ENCODE measurements around the gene IFT57. TPM values are rescaled to one million over a fixed set of nuclear protein-coding genes. Genes with fewer than 3 reads are reported as not detected.

IFT57 gene
- total RNA-seq, 1 experiment from 2014 or later = 17.6 TPM

DNA sequence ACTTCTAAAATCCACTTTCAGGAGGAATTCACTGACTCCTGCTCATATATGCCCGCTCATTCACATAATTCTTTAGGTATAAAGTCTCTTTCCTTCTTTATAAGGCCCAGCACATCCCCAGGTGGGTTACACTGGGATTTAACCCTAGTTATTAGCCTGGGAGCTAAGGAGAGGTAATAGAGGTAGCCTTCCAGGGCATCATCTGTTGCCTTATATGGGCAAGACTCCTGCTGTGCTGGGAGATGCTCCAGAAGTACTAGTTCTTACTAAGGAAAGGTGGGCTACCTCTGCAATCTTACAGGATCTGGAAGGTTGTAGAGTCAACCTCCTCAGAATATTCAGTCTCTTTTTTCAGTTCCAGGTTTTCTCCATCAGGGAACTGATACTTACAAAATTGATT, 13.1 kb upstream of the IFT57 start:
- no TSS peak for BruUV-seq (replicated peaks)
- peaks cover 18% of the 10 kb centered on the region for H3K4me1 ChIP-seq
- CTCF ChIA-PET = no interaction called here
- TF ChIP-seq, protein P1, sequence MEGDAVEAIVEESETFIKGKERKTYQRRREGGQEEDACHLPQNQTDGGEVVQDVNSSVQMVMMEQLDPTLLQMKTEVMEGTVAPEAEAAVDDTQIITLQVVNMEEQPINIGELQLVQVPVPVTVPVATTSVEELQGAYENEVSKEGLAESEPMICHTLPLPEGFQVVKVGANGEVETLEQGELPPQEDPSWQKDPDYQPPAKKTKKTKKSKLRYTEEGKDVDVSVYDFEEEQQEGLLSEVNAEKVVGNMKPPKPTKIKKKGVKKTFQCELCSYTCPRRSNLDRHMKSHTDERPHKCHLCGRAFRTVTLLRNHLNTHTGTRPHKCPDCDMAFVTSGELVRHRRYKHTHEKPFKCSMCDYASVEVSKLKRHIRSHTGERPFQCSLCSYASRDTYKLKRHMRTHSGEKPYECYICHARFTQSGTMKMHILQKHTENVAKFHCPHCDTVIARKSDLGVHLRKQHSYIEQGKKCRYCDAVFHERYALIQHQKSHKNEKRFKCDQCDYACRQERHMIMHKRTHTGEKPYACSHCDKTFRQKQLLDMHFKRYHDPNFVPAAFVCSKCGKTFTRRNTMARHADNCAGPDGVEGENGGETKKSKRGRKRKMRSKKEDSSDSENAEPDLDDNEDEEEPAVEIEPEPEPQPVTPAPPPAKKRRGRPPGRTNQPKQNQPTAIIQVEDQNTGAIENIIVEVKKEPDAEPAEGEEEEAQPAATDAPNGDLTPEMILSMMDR (IDR thresholded peaks at IDR 0.05; ENCODE audit: insufficient read depth in 1 of 2, low read depth in 1 of 2, low read length in 1 of 2, severe bottlenecking in 1 of 2, unreplicated experiment in 1 of 2) = no peak
- Mint-ChIP-seq H3K4me1 (ENCODE audit: low read depth, unreplicated experiment) (peaks cover 7% of the 10 kb centered on the region), H3K27ac (ENCODE audit: unreplicated experiment) (no peak overlapping the region), H3K4me3 (ENCODE audit: unreplicated experiment) (no peak overlapping the region), H3K9me3 (ENCODE audit: unreplicated experiment) (no peaks in the 10 kb centered on the region), H3K36me3 (ENCODE audit: insufficient read depth, unreplicated experiment) (no peaks in the 10 kb centered on the region), H3K27me3 (ENCODE audit: insufficient read depth, unreplicated experiment) (no peaks in the 10 kb centered on the region)
- H3K27me3 ChIP-seq (replicated peaks; ENCODE audit: control insufficient read depth, insufficient read depth, low read length) = no peaks in the 10 kb centered on the region
- no peak overlapping the region for H3K4me3 ChIP-seq (ENCODE audit: low read depth, low read length)
- DNase-seq = no peak
- no peaks in the 10 kb centered on the region for H3K9me3 ChIP-seq
- no peaks in the 10 kb centered on the region for H3K36me3 ChIP-seq (ENCODE audit: control insufficient read depth, insufficient read depth, low read length)
- POLR2A ChIA-PET = no interaction called here
- intact Hi-C loops (cut with micrococcal nuclease; ENCODE audit: unreplicated experiment) = no loop called here

DNA sequence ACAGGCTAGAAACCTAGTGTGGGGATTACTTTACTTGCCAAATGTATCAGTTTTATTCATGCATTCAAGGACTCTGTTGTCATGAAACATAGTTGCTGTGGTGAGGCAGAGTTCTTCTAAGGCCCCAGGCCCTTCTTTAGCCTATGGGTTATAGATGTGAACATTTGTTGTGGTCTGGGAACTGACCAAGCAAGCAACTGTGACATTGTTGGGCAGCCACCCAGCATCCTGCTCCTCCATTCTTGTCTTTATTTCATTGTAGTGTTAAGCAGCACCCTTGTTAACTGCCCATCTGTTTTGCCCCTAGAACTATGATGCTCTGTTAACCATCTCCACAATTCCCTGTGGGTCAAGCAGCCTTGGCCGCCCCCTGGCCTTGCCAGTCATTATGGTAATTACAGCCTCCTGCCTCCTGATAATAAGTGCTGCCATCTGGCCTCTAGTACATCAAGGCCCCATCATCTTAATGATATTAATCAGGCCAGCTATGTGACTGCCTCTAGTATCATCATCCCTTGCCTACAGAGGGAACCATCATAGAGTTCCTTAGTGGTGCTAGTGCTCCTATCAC, 12.2 kb upstream of the IFT57 start:
- H3K9me3 Mint-ChIP-seq (ENCODE audit: unreplicated experiment) = no peaks in the 10 kb centered on the region
- no peaks in the 10 kb centered on the region for H3K36me3 Mint-ChIP-seq (ENCODE audit: insufficient read depth, unreplicated experiment)

DNA sequence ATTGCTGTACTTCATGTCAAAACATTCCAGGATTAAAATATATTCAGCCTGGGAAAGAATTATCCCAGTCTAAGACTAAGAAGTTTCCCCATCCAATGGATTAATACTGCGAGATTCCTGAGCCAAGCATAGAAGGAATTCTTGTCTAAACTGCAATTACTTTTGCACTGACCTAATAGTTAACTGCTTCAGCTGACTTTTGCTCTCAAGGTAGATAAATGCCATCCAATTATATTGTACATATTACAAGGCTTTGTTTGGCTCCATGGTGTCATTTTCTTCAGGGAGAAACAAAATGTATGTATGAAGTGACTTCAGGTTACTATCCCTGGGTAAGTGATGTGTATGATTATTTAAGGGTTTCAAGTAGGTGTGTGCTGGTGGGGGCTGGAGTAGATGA, 6.1 kb upstream of the IFT57 start:
- no peak for DNase-seq
- Mint-ChIP-seq H3K27ac (ENCODE audit: unreplicated experiment) (no peak overlapping the region), H3K4me3 (ENCODE audit: unreplicated experiment) (no peak overlapping the region), H3K36me3 (ENCODE audit: insufficient read depth, unreplicated experiment) (no peaks in the 10 kb centered on the region), H3K27me3 (ENCODE audit: insufficient read depth, unreplicated experiment) (no peaks in the 10 kb centered on the region), H3K9me3 (ENCODE audit: unreplicated experiment) (no peaks in the 10 kb centered on the region), H3K4me1 (ENCODE audit: low read depth, unreplicated experiment) (peaks cover 9% of the 10 kb centered on the region)
- H3K9me3 ChIP-seq = no peaks in the 10 kb centered on the region
- H3K4me3 ChIP-seq (ENCODE audit: low read depth, low read length) = no peak overlapping the region
- POLR2A ChIA-PET = no interaction called here
- H3K36me3 ChIP-seq (ENCODE audit: control insufficient read depth, insufficient read depth, low read length) = no peaks in the 10 kb centered on the region
- TF ChIP-seq, protein P1 (IDR thresholded peaks at IDR 0.05; ENCODE audit: insufficient read depth in 1 of 2, low read depth in 1 of 2, low read length in 1 of 2, severe bottlenecking in 1 of 2, unreplicated experiment in 1 of 2) = no peak
- CTCF ChIA-PET = no interaction called here
- peaks cover 5% of the 10 kb centered on the region; the same call in 1 of the 2 replicates for H3K4me1 ChIP-seq
- BruUV-seq (replicated peaks) = no TSS peak
- intact Hi-C loops (cut with micrococcal nuclease; ENCODE audit: unreplicated experiment) = no loop called here
- H3K27me3 ChIP-seq (replicated peaks; ENCODE audit: control insufficient read depth, insufficient read depth, low read length) = no peaks in the 10 kb centered on the region

More for the DNA sequence above, 12.2 kb upstream of the IFT57 start:
- no peak overlapping the region for H3K4me3 Mint-ChIP-seq (ENCODE audit: unreplicated experiment)
- Histone ChIP-seq H3K36me3 (ENCODE audit: control insufficient read depth, insufficient read depth, low read length) (no peaks in the 10 kb centered on the region), H3K4me1 (peaks cover 10% of the 10 kb centered on the region), H3K27me3 (replicated peaks; ENCODE audit: control insufficient read depth, insufficient read depth, low read length) (no peaks in the 10 kb centered on the region), H3K9me3 (no peaks in the 10 kb centered on the region), H3K4me3 (ENCODE audit: low read depth, low read length) (no peak overlapping the region)
- BruUV-seq (replicated peaks) = no TSS peak
- ChIA-PET CTCF (no interaction called here), POLR2A (no interaction called here)
- DNase-seq = no peak
- intact Hi-C loops (cut with micrococcal nuclease; ENCODE audit: unreplicated experiment) = no loop called here
- no peak overlapping the region for H3K27ac Mint-ChIP-seq (ENCODE audit: unreplicated experiment)
- no peaks in the 10 kb centered on the region for H3K4me1 Mint-ChIP-seq (ENCODE audit: low read depth, unreplicated experiment)
- H3K27me3 Mint-ChIP-seq (ENCODE audit: insufficient read depth, unreplicated experiment) = no peaks in the 10 kb centered on the region
- TF ChIP-seq, protein P1 (IDR thresholded peaks at IDR 0.05; ENCODE audit: insufficient read depth in 1 of 2, low read depth in 1 of 2, low read length in 1 of 2, severe bottlenecking in 1 of 2, unreplicated experiment in 1 of 2) = no peak
